HG02970 (cell line): ENCODE data around the gene KLHL29.

Experiments
- ATAC-seq: cut with Tn5 transposase; IDR thresholded peaks from one replicate; pipeline ENCODE4 v1.9.1; 2021; ENCODE audit warnings: mild to moderate bottlenecking, moderate library complexity, moderate number of reproducible peaks; ENCODE audit not compliant: unreplicated experiment, low FRiP score

The KLHL29 gene

DNA sequence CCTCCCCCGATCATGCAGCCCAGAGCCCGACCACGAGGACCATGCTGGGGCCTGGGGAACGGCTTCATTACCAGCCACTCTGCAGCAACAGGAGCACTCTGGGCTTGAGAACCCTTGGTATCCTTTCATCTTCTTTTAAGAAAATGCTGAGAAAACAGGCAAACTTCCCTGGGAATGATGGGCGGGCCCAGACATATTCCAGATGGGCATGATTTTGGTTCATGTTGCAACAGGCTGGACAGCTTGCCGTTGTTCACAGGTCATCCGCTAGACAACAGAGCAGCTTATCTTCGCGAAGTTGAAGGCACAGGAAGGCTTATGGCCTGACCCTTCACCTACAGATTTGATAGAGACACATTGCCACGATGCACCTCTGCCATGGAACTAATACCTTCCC is 121.0 kb downstream of the KLHL29 start:
- no peak for ATAC-seq

DNA sequence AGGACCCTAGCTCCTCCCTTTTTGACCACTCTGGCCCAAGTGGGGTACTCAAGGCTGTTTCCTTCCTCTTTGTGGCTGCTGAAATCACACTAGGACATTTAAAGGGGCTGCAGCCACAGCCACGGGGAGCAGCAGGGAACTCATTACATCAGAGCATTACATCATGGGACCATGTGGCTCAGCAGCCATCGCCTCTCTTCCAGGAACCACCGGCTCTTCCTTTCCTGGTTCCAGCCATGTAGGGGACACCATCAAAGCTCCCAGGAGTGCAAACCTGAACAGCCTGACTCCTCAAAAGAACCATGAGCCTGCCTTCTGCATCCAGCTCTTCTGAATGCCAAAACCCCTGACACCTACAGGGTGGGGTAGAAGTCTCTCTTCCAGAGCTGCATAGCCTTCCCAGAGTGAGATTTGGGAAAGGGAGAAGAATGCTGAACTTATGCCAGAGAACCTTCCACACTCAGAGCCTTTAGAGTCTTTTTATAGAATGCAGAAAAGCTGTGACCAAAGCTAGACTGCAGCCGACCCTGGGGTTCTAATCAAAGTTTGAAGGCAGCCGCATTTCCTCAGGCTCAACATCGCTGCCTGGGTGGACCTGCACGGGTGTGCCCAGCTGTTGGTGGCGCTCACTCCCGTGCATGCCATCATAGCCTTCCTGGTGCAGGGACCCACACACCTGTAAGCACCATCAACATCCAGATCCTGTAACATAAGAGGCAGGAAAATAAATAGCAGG is 121.7 kb downstream of the KLHL29 start:
- no peak for ATAC-seq

- no peak for ATAC-seq
Measured at GRCh38 chr2:23507267-23508065, 122.5 kb downstream of the KLHL29 start.

DNA sequence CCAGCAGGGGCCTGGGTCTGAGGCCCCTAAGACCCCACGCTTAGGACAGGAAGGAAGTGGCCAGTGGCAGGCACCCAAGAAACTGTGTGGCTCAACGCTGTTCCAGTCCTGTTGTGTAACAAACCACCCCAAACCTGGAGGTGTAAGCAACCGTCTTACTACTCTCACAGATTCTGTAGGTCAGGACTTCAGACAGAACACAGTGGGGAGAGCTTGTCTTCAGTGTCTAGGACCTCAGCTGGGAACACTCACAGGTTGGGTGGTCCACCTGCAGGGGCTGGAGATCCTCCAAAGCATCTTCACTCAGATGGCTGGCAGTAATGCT is 123.0 kb downstream of the KLHL29 start:
- no peak for ATAC-seq

- ATAC-seq, result no peak
Measured at GRCh38 chr2:23509103-23509502, 124.1 kb downstream of the KLHL29 start.

DNA sequence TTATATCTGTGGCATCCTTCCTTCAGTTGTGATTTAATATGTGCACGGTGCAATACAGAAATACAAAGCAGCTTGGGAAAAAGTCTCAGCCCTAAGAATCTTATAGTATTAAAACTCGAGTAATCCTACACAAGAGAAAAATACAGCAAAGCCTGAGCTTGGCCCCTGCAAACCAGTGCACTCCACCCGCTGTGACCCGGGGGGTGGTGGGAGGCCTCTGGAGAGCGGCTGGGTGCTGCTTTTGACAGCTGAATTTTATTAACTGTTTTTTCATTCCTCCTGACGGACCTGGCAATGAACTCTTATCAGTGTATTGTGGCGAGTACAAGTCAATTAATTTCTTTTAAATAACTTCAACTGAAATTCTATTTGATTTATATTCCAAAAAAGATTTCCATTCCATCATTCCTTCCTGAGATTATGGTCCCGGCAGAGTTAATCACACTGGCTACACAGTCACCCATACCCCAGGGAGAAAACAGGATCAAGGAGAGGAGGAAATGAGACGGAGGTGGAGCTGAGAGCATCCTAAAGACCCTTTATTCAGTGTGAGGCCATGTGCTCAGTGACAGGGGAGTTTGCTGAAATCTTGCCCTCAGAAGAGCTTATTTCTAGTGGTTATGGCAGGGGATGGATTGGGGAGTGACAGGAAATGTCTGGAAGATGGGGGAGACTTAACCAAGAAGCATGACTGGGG is 124.8 kb downstream of the KLHL29 start:
- ATAC-seq, result no peak

DNA sequence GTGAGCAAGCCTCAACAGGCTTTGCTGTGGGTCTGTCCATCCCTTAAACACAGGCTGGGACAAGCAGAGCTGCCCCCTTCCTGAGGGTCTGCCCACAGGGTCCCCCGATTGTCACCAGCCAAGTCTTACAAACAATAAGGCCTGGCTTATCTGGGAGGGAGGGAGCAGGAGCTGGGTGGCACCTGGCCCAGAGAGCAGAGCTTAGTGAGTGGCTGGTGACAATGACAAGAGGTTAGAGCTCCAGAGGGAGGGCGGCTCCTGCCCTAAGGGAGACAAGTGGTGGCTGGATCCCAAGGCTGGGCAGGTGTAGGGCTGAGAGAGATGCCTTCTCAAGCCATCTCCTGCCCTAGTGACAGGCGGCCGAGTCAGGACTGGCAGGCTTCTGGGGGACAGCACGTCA is 125.5 kb downstream of the KLHL29 start:
- no peak for ATAC-seq

DNA sequence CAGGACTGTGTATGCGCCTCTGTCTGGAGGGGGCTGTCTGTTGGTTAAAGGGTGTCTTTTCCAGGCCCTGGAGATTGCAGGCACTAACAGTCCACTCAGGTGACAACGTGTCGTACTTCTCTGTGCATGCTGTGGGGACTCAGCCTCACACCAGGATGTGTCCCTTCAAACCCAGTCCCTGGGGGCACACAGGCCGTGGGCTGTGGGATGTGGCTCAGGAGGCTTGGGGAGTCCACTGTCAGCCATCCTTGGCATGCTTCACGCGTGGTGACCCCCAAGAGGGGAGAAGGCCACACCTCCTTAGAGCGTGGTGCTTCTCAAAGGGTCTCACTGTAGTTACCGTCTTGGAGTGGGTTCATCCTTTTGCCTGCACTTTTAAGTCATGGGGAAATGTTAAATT is 127.8 kb downstream of the KLHL29 start:
- no peak for ATAC-seq

DNA sequence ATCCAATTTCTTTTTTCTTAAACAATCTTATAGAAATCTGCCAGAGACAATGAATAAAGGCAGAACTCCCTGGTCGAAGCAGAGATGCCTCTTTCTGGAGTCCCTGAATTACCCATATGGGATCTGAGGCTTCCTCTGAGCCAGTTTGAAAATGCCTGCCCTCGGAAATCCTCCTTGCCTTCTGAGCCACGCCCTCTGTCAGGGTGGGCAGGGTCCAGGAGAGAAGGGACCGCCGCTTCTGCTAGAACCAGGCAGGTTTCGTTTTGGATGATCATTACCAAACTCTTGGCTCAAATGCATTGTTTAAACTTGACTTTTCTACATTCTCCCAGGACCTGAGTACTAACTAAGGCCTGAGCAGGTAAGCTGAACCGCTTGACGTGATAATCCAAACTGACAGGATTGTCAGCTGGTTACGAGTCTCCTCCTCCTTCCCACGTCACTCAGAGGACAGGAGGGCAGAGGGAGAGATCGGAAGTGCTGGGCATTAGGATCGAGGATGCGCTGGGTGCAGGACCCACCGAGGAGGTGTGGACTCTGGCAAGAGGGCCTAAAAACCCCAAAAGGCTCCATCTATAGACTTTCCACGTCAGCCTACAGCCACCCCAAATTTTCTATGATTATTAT is 128.4 kb downstream of the KLHL29 start:
- ATAC-seq, result no peak

DNA sequence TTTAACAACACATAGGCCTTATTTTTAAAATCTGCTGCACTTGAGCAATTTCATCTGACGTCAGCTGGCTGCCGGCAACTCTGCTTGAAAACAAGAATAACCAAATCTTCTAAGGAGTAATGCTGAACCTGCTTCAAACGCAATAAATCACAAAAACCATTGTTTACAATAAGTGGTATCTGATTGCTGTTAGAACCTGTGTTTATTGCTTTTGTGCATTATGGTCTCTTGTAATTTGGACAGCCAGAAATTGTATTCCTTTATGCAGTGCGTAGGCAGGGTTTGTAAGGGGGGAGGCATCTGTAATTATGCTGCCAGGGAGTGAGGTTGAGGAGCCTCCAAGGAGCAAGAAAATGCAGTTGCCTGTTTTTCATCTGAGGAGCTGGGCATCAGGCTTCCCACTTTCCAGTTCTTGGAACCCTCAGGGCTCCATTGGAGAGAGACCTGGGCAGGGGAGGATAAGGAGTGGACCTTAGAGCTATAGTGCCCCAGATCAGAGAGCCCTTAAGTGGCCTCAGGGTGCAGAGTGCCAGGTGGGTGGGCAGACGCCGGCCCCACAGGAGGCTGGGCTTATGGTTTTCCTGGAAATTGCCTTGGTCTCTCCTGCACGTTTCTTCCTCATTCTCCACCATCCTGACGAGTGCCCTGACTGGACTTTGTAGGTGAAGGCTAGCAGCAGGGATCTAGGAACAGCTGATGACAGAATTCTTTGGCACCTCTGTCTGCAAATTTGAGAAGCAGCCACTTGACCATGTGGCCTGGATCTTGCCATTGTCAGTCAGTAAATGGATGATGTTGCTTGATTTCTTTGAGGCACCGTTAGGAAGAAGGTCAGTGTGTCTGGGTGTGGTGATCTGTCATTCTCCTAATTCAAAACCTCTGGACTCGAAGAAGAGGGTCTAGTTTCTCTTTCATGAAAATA is 129.2 kb downstream of the KLHL29 start:
- no peak for ATAC-seq

DNA sequence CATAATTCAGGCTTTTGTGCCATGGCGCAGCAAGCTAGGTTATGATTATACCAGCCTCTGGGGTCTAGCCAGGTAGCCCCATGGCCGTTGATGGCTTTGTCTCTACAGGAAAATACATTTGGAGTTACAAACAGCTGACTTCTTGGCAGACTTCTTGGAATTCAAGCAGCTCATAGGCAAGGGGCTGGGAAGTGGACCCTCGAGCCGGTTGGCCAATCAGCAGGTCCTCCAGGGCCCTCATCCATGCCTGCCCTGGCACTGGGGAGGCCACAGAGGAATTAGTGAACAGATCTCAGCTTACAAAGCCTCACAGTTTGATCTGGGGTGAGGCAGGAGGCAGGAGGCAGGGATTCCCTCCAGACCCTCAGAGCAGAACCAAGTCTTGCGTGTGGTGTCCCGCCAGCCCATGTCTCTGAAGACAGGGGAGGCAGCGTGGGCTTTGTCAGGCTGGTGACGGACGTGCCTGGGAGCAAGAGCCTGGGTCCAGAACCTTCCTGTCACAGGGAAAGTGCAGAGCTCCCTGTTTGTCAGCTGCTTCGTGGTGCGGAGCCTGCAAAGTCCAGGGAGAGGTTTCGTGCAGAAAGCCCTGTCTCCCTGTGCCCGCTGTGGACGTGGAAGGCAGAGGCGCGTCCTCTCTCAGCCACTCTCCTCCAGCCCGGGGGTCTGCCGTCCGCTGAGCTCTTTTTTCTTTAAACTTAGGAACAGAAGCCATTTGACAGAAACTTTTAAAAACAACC is 131.7 kb downstream of the KLHL29 start:
- ATAC-seq, result no peak

DNA sequence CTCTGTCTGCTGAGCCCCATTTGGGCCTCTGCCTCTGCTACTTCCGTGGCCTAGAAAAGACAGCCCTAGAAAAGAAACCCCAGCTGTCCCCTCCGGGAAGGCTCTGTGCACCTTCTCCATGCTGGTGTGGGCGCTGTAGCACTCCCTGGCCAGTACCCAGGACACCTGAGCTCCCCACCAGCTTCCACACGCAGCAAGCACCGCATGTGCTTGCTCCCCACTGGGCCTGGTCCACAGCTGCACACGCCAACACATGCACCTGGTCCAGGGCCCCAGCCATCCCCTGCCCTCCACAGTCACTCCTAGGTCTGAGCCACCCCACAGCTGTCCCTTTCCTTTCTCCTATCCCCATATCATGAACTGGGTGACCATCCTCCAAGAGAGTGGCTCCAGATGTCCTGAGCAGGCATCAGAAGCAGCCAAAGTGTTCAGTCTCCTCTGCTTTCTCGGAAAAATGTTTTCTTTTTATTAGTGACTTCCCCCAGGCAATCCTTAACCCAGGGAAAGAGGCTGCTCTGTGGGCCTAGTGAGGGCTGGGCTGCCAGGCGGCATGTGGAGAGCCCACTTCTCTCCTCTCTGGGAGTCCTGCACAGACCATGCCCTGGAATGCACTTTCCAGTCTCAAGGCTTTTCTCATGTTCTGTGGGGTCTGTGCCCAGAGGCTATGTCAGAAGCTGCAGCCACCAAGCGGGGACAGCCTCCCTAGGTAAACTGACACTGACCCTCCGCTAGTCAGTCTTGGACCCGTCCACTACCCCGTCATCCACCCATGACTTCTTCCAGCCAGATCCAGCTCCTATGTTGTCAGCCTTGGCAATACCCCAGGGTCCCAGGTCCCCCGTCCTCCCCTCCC is 133.7 kb downstream of the KLHL29 start:
- ATAC-seq, result no peak

GRCh38 chr2:23519334-23519651 is 134.3 kb downstream of the KLHL29 start:
- ATAC-seq, result no peak

DNA sequence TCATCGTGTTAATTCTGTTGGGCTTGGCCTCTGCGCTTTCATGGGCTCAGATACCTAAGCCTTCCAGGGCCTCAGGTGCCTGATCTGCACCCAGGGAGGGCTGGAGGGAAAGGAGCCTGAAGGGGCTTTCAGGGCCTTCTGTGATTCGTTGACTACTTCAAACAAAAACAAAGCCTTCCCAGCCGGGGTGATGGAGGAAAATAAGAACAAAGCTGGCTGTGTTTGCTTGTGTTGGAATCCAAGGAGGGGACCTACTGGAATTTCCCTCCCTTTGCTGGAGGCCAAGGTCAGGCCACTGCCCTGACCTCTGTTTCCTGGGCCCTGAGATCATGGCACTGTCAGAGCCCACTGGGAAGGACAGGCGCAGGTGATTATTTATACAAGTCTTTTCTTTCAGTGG is 135.3 kb downstream of the KLHL29 start:
- no peak for ATAC-seq

DNA sequence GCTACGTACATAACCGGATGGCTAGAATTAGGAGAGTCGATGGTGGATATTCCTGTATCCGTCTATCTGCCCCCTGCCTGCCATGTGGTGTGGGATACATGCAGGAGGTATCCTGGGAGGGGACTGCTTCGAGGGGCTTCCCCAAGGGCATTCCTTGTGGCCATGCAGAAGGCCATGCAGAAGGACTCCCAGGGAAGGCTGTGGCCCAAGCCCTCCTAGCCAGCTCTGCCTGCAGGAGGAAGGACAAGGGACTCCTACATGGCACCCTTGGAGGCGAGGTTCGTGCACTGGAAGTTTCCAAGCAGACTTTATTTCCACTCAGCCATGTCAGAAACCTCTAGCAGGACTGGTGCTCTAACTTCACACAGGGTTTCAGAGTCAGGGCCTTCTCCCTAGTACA is 136.1 kb downstream of the KLHL29 start:
- no peak for ATAC-seq

GRCh38 chr2:23522726-23523372 is 137.9 kb downstream of the KLHL29 start:
- ATAC-seq, result no peak

DNA sequence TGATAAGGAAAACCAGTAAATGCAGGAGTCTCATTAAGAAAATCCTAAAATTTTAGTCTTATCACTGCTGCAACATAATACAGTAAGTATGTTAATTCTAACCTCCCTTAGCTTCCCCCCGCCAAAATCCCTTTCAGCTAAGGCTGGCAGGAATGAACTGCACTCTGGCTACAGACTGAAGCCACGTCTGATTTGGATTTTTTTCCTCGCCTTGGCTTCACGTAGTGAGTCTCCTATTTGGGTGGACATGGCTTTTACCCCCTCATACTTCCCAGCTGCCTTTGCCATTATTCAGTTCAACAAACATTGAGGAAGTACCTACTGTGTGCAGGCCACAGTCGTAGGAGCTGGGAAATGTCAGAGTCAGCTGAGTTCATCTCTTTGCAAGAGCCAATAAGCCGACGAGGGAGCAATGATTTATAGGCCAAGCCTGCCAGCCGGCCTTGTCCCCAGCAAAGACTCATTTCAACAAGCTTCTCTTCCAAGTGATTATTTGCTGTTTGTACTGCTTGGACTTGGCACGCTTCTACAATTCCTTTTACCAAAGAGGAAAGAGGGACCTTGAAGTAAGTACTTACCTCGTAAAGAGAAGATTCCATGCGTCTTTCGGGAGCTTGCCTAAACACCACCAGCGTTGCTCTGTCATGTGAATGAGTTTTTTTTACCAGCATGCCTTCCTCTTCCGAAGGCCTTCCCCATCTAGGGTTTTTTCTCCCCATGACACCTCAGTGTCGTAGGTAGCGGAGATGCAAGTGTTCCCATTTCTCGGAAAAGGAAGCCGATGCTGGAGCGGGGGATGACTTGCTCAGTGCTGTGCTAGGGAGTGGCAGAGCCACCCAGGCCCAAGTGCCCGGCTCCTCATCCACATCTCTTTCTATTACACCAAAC is 138.6 kb downstream of the KLHL29 start:
- no peak for ATAC-seq
